HG03196 (cell line): ENCODE results near the gene MAJIN.

Experiments used
- ATAC-seq: cut with Tn5 transposase; IDR thresholded peaks from one replicate; pipeline ENCODE4 v1.9.1; 2021; ENCODE audit not compliant: unreplicated experiment

Gene MAJIN

DNA sequence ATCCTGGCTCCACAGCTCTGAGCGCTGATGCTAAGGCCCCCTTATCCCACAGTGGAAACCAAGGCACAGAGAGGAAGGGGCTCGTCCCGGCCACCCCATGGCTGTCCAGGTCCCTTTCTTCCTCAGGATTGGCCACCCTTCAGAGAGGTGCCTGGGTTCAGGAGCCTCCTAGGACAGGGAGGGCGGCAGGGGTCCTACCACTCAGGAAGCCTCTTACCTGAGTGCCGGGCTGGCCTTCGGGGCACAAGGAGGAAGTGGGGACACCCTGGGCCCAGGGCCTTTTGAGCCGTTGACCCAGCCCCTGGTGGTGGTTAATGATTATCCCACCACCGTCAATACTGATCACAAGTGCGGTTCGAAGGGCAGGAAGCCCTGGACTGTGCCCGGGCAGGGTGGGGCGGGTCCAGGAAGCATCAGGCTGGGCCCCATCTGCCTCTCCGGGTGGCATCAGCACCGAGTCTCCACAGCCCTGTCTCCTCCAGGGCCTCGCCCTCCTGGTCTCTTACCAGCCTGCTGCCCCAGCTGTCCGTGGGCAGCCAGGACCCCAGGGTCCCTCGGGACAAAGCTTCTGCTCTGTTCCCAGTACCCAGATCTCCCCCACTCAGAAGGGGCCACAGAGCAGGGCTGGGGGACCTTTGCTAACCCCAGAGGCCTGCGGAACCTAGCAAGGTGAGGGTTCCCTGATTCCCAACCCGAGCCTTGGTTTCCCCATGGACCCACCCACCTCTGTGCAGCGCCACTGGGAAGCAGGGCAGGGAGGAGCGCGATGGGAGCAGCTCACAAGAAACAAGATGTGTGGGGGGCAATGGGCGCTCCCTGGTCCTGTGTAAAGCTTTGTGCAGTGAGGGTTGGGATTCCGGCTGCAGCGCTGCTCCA, 78.5 kb downstream of the MAJIN start:
- no peak for ATAC-seq

DNA sequence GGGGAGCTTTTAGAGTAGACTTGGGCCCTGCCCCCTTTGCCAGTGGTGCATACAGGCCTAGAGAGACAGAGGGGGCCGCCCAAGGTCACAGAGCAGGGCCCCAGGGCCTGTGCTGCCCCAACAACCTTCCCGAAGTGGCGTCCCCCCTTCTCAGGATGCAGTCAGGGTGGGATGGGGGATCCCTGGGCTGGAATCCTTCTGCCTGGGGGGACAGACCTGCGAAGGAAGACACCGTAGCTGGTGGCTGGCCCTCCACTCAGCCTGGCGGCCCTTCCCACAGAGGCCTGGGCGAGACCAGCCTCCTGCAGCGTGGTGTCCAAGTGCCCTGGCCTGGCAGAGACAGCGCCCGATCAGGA, 79.1 kb downstream of the MAJIN start:
- no peak for ATAC-seq

DNA sequence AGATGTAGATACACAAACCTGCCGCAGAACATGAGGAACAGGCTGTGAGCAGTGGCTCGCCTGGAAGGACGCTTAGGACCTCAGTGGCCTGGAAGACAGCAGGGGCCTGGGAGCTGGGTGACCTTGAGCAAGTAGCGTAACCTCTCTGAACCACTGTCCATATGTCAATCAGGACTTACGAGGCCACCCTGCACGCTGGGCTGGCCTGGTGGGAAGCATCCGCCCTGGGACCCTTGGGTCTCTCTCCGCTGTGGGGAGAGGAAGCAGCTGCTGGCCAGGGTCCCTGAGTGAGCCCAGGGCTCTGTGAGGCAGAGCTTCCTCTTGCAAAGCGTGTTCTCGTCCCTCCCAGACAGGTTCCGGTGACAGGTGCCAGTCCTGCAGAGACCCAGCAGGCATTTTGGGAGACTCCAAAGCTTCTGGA, 79.5 kb downstream of the MAJIN start:
- no peak for ATAC-seq

DNA sequence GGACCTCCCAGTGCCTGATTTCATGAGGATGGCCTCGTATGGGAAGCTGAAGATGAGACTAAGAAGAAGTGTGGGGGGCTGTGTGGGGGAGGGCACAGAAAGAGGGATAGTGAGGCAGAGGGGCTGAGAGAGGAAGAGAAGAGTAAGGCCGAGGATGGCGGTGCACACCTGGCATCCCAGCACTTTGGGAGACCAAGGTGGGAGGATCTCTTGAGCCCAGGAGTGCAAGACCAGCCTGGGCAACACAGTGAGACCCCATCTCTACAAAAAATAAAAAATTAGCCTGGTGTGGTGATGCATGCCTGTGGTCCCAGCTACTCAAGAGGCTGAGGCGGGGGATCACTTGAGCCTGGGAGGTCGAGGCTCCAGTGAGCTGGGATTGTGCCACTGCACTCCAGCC, 80.0 kb downstream of the MAJIN start:
- no peak for ATAC-seq

DNA sequence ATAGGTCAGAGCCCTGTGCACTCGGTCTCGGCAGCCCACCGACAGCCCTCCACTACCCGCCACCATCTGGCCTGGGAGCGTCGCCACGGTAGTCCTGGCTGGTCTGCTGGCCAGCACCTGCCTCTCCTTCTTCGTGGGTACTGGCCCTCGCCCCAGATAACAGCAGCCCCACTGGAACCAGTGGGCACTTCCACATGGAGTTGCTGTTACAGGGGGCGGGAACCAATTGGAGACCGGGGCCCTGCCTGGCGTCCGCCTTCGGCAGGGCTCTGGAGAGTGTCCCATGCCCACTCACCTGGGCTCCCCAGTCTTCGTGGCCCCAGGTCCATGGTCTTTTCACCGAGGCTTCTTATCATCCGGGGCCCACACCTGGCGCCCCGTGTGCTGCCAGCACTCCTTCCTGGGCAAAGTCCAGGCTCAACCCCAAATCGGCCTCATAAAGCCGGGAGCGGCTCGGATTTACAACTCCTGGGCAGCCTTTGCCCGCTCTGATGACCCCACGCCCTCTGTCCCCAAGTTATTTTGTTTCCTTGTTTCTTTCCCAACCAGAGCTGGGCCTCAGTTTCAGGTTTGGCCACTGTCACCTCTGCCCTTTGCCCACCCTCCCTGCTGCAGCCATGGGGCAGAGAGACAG, 80.6 kb downstream of the MAJIN start:
- ATAC-seq: no peak

DNA sequence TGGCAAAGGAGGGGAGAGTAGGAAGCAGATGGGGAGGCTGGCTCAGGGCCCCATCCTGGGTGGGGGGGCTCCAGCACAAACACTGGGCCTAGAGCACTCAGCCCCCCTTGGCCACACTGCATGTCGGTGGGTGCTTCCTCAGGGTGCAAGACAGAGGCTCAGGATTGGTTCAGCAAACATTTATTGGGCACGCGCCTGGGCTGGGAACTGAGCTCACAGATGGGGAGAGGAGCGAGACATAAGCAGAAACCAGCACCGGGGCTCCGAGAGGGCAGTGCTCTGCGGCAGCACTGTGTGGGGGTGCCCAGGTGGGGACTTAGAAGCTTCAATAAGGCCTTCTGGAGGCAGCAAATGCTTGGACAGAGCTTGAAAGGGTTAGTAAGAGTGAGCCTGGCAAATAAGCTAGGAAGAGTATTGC, 81.4 kb downstream of the MAJIN start:
- no peak for ATAC-seq

DNA sequence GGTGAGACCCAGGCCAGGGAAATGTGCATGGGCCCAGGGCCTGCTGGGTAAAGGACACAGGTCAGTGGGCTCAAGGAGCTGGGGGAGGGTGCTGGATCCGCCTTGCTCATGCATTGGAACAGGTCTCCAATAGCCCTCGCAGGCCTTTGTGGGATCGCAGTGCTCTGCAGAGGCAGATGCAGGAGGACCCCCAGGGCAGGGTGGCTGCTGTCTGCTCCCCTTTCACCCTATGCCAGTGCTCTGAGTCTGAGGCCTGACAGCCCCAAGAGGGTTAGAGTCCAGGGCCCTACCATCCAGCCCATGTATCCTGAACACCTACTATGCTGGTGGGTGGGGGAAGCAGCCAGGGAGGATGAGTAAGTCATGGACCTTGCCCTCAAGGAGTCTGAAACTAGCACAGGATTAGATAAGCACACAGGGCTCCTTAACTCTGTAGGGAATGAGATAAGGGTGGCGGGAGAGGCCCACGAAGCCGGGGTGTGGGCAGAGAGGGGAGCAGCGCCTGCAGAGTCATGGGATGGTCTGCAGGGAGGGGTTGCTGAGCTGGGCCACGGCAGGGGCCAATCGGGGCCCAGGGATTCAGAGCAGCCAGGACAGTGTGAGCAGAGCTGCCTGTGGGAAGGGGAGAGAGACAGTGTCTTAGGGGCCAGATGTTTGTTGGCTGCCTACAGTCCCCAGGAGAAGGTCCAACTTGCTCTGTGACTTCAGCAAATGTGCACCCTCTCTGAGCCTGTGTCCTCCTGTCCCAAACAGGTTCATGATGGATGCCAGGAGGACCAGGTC, 83.0 kb downstream of the MAJIN start:
- no peak for ATAC-seq

DNA sequence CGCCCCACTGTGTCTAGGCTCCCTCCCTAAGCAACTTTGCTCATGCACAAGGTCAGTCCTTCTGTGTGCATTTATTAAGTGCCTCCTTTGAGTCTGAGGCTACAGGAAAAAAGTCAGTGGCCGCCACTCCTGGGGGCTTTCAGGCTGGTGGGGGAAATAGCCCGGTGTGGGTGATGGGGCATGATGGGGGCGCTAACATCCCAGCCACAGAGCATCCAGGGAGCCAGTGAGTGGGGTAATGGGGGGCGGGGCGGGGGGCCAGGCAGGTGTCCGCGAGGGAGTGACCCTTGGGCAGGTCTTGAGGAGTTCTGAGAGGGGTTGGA, 83.5 kb downstream of the MAJIN start:
- ATAC-seq: no peak
